Measurements from ENCODE around the gene TXLNG.

Gene TXLNG

DNA sequence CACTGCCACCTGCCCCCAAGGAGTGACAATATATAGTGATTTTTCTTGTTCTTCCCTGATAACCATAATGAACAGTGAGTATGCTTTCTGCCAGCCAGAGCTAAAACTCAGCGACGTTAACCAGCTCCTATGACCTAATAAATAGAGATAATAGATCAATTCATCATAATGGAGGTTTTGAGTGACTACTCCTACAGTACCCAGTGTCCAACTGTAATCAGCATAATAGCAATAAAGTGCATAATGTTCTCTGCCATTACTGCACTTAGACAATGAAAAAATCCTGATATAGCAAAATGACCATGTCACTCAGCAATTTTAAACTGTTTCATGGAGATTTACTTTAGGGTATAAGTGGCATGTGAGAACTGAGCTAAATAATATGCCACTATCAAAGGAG is 20.7 kb upstream of the TXLNG start:
- Histone ChIP-seq H4K8ac (ENCODE audit: low read length) (no peak overlapping the region), H2BK12ac (ENCODE audit: low read length in 2 of 2) (no peak overlapping the region), H3K27ac (ENCODE audit: low read length, poor library complexity, severe bottlenecking) (no peak overlapping the region), H2BK5ac (ENCODE audit: low read depth, low read length, poor library complexity, severe bottlenecking) (no peak overlapping the region), H3K9me3 (ENCODE audit: control insufficient read depth, low read length) (no peaks in the 10 kb centered on the region), H3K9ac (ENCODE audit: low read length) (no peak overlapping the region), H3K4me3 (ENCODE audit: insufficient read depth in 1 of 2, low read depth in 1 of 2, low read length in 2 of 2) (no peak overlapping the region), H3K18ac (ENCODE audit: low read depth in 1 of 2, low read length in 2 of 2) (no peak overlapping the region), H2AK5ac (ENCODE audit: low read length, severe bottlenecking) (no peak overlapping the region), H3K27me3 (ENCODE audit: control insufficient read depth in 1 of 2, insufficient read depth in 1 of 2, low read length in 2 of 2) (no peaks in the 10 kb centered on the region), H3K79me1 (replicated peaks; ENCODE audit: low read length, poor library complexity, severe bottlenecking) (no peaks in the 10 kb centered on the region), H2BK120ac (ENCODE audit: low read depth, low read length) (no peak overlapping the region), H2BK15ac (ENCODE audit: low read depth, poor library complexity, severe bottlenecking) (no peak overlapping the region), H3K14ac (ENCODE audit: low read length in 2 of 2) (no peak overlapping the region), H3K36me3 (ENCODE audit: control insufficient read depth in 1 of 2, insufficient read depth in 2 of 2, low read depth in 1 of 2, low read length in 2 of 2) (peaks cover 0 to 16% of the 10 kb centered on the region in 2 experiments), H3K4ac (ENCODE audit: low read depth in 1 of 2, low read length in 2 of 2) (no peak overlapping the region), H3K4me2 (ENCODE audit: low read length, poor library complexity, severe bottlenecking) (no peak overlapping the region), H4K91ac (ENCODE audit: low read length) (no peak overlapping the region), H3K4me1 (ENCODE audit: control insufficient read depth, insufficient read depth, low read depth, low read length) (no peaks in the 10 kb centered on the region), H2AFZ (ENCODE audit: low read depth, low read length) (no peak overlapping the region), H3K23ac (ENCODE audit: low read length in 2 of 2) (no peak overlapping the region)
- no CpG with 5 or more reads among the region's 2 CpGs for WGBS
- no peak for DNase-seq

DNA sequence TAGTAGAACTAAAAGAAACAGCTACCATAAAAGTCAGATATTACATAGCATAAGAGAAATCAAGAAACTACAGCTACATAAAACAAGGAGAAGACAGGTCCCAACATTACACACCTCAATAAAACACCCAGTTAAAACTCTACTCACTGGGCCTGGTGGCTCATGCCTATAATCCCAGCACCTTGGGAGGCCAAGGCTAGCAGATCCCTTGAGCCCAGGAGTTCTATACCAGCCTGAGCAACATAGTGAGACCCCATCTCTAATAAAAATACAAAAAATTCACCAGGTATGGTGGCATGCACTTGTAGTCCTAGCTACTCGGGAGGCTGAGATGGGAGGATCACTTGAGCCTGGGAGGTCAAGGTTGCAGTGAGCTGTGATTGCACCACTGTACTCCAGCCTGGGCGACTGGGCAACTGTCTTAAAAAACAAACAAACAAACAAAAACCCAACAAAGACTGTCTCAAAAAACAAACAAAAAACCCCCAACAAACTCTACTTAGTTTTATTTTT is 15.2 kb upstream of the TXLNG start:
- Histone ChIP-seq H3K27ac (ENCODE audit: low read length, poor library complexity, severe bottlenecking) (no peak overlapping the region), H2BK120ac (ENCODE audit: low read depth, low read length) (no peak overlapping the region), H3K36me3 (ENCODE audit: control insufficient read depth in 1 of 2, insufficient read depth in 2 of 2, low read depth in 1 of 2, low read length in 2 of 2) (no peaks in the 10 kb centered on the region), H3K14ac (ENCODE audit: low read length in 2 of 2) (no peak overlapping the region), H2AK5ac (ENCODE audit: low read length, severe bottlenecking) (no peak overlapping the region), H3K79me1 (replicated peaks; ENCODE audit: low read length, poor library complexity, severe bottlenecking) (no peaks in the 10 kb centered on the region), H3K9me3 (ENCODE audit: control insufficient read depth, low read length) (no peaks in the 10 kb centered on the region), H4K8ac (ENCODE audit: low read length) (no peak overlapping the region), H3K9ac (ENCODE audit: low read length) (no peak overlapping the region), H3K4me2 (ENCODE audit: low read length, poor library complexity, severe bottlenecking) (no peak overlapping the region), H2BK5ac (ENCODE audit: low read depth, low read length, poor library complexity, severe bottlenecking) (no peak overlapping the region), H3K23ac (ENCODE audit: low read length in 2 of 2) (no peak overlapping the region), H3K4ac (ENCODE audit: low read depth in 1 of 2, low read length in 2 of 2) (no peak overlapping the region), H3K27me3 (ENCODE audit: control insufficient read depth in 1 of 2, insufficient read depth in 1 of 2, low read length in 2 of 2) (no peaks in the 10 kb centered on the region), H3K4me1 (ENCODE audit: control insufficient read depth, insufficient read depth, low read depth, low read length) (no peaks in the 10 kb centered on the region), H2BK15ac (ENCODE audit: low read depth, poor library complexity, severe bottlenecking) (no peak overlapping the region), H3K4me3 (ENCODE audit: insufficient read depth in 1 of 2, low read depth in 1 of 2, low read length in 2 of 2) (no peak overlapping the region), H2AFZ (ENCODE audit: low read depth, low read length) (no peak overlapping the region), H2BK12ac (ENCODE audit: low read length in 2 of 2) (no peak overlapping the region), H3K18ac (ENCODE audit: low read depth in 1 of 2, low read length in 2 of 2) (no peak overlapping the region), H4K91ac (ENCODE audit: low read length) (no peak overlapping the region)
- 86% methylated on average over 1 of the region's 2 CpGs for WGBS
- DNase-seq, result no peak

DNA sequence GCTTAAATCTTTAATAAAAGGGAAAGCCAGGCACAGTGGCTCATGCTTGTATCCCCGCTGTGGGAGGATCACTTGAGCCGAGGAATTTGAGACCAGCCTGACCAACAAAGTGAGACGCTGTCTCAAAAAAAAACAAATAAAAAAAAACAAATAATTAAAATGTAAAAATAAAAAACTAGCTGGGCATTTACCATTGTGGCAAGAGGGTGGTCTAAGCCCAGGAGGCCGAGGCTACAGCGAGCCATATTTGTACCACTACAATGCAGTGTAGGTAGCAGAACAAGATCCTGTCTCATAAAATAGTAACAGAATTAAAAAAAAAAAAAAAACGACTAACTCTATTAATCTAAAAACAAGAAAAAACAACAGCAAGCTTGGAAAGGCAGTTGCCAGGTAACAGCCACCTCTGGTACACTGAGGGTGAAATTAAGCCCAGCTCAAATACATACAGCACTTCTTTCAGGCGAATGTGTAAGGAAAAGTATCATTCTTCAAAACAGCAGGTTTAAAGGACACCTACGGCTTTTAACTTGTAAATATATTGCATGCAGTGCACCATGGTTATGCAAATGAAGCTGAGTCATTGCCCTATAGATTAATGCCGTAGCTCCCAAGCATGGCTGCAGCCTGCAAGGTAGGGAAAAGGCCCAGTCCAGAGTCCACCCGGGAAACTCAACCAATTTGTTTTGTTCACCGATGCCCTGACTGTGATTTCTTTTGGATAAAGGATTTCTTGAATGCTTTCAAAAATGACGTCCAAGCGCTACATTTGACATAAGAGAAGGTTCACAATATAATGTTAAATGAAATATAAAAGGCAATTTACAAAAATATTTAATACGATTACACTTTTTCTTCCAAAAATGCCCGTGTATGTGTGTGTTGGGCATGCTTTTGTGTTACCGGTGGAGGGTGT is 14.5 kb upstream of the TXLNG start:
- Histone ChIP-seq H4K8ac (ENCODE audit: low read length) (no peak overlapping the region), H3K9ac (ENCODE audit: low read length) (peak overlapping the region; percentile 67), H3K27ac (ENCODE audit: low read length, poor library complexity, severe bottlenecking) (peak overlapping the region; percentile 64), H3K4ac (ENCODE audit: low read depth in 1 of 2, low read length in 2 of 2) (no peak overlapping the region), H3K27me3 (ENCODE audit: control insufficient read depth in 1 of 2, insufficient read depth in 1 of 2, low read length in 2 of 2) (no peaks in the 10 kb centered on the region), H4K91ac (ENCODE audit: low read length) (no peak overlapping the region), H3K23ac (ENCODE audit: low read length in 2 of 2) (no peak overlapping the region), H3K18ac (ENCODE audit: low read depth in 1 of 2, low read length in 2 of 2) (no peak overlapping the region), H2AFZ (ENCODE audit: low read depth, low read length) (no peak overlapping the region), H2BK120ac (ENCODE audit: low read depth, low read length) (no peak overlapping the region), H3K9me3 (ENCODE audit: control insufficient read depth, low read length) (no peaks in the 10 kb centered on the region), H2BK15ac (ENCODE audit: low read depth, poor library complexity, severe bottlenecking) (no peak overlapping the region), H3K79me1 (replicated peaks; ENCODE audit: low read length, poor library complexity, severe bottlenecking) (no peaks in the 10 kb centered on the region), H3K4me1 (ENCODE audit: control insufficient read depth, insufficient read depth, low read depth, low read length) (no peaks in the 10 kb centered on the region), H3K4me3 (ENCODE audit: insufficient read depth in 1 of 2, low read depth in 1 of 2, low read length in 2 of 2) (no peak overlapping the region), H2BK12ac (ENCODE audit: low read length in 2 of 2) (no peak overlapping the region), H3K36me3 (ENCODE audit: control insufficient read depth in 1 of 2, insufficient read depth in 2 of 2, low read depth in 1 of 2, low read length in 2 of 2) (no peaks in the 10 kb centered on the region), H3K4me2 (ENCODE audit: low read length, poor library complexity, severe bottlenecking) (no peak overlapping the region), H3K14ac (ENCODE audit: low read length in 2 of 2) (no peak overlapping the region), H2AK5ac (ENCODE audit: low read length, severe bottlenecking) (no peak overlapping the region), H2BK5ac (ENCODE audit: low read depth, low read length, poor library complexity, severe bottlenecking) (no peak overlapping the region)
- peak; percentile 88 for DNase-seq
- WGBS, result 20% methylated on average over 7 of the region's 16 CpGs

DNA sequence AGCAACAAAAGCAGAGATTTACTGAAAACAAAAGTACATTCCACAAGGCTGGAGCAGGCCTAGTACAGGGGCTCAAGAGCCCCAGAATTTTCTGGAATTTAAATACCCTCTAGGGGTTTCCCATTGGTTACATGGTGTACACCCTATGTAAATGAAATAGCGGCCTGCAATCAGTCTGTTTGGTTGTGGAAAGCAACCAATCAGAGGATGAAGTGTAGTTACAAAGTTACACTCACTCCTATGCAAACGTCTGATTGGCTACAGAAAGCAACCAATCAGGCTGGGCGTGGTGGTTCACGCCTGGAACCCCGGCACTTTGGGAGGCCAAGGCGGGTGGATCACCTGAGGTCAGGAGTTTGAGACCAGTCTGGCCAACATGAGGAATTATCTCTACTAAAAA is 13.8 kb upstream of the TXLNG start:
- 92% methylated on average over 6 of the region's 6 CpGs for WGBS
- H2AFZ ChIP-seq (ENCODE audit: low read depth, low read length), result no peak overlapping the region
- H3K27ac ChIP-seq (ENCODE audit: low read length, poor library complexity, severe bottlenecking), result no peak overlapping the region
- no peaks in the 10 kb centered on the region for H3K27me3 ChIP-seq (ENCODE audit: control insufficient read depth in 1 of 2, insufficient read depth in 1 of 2, low read length in 2 of 2)
- H3K18ac ChIP-seq (ENCODE audit: low read depth in 1 of 2, low read length in 2 of 2), result no peak overlapping the region
- H3K4me3 ChIP-seq (ENCODE audit: insufficient read depth in 1 of 2, low read depth in 1 of 2, low read length in 2 of 2), result no peak overlapping the region
- H4K91ac ChIP-seq (ENCODE audit: low read length), result no peak overlapping the region
- no peak overlapping the region for H2BK120ac ChIP-seq (ENCODE audit: low read depth, low read length)
- H3K9me3 ChIP-seq (ENCODE audit: control insufficient read depth, low read length), result no peaks in the 10 kb centered on the region
- no peak overlapping the region for H4K8ac ChIP-seq (ENCODE audit: low read length)
- no peak overlapping the region for H2AK5ac ChIP-seq (ENCODE audit: low read length, severe bottlenecking)
- no peak overlapping the region for H2BK5ac ChIP-seq (ENCODE audit: low read depth, low read length, poor library complexity, severe bottlenecking)
- no peaks in the 10 kb centered on the region for H3K4me1 ChIP-seq (ENCODE audit: control insufficient read depth, insufficient read depth, low read depth, low read length)
- no peaks in the 10 kb centered on the region for H3K36me3 ChIP-seq (ENCODE audit: control insufficient read depth in 1 of 2, insufficient read depth in 2 of 2, low read depth in 1 of 2, low read length in 2 of 2)
- H3K23ac ChIP-seq (ENCODE audit: low read length in 2 of 2), result no peak overlapping the region
- H3K4ac ChIP-seq (ENCODE audit: low read depth in 1 of 2, low read length in 2 of 2), result no peak overlapping the region
- no peak overlapping the region for H3K9ac ChIP-seq (ENCODE audit: low read length)
- H2BK15ac ChIP-seq (ENCODE audit: low read depth, poor library complexity, severe bottlenecking), result no peak overlapping the region
- no peak overlapping the region for H2BK12ac ChIP-seq (ENCODE audit: low read length in 2 of 2)
- H3K14ac ChIP-seq (ENCODE audit: low read length in 2 of 2), result no peak overlapping the region
- no peak for DNase-seq
- H3K4me2 ChIP-seq (ENCODE audit: low read length, poor library complexity, severe bottlenecking), result no peak overlapping the region
- H3K79me1 ChIP-seq (replicated peaks; ENCODE audit: low read length, poor library complexity, severe bottlenecking), result no peaks in the 10 kb centered on the region

Measured in mesenchymal stem cell (in vitro differentiated cells and primary cell).